Measurements from ENCODE around the gene HSPD1. TPM values are rescaled to one million over a fixed set of nuclear protein-coding genes. Genes with fewer than 3 reads are reported as not detected.

Gene HSPD1
- total RNA-seq, 4 donors from 2014 or later = 101 to 226 (median 177) TPM

GRCh38 chr2:197504000-197504399, 4.4 kb upstream of the HSPD1 start:
- Histone ChIP-seq H3K27me3 (no peaks in the 10 kb centered on the region), H3K4me1 (peaks cover 0 to 24% (median 15%) of the 10 kb centered on the region in 3 donors), H3K36me3 (peaks cover 0 to 33% (median 0%) of the 10 kb centered on the region in 3 donors), H3K9me3 (no peaks in the 10 kb centered on the region), H3K4me3 (no peak overlapping the region), H3K27ac (no peak overlapping the region)
- DNase-seq = no peak
- WGBS, 2 donors = 95 to 100% methylated on average over 2 of the region's 2 CpGs
- intact Hi-C loops (cut with DNase I) = no loop called here
- TF ChIP-seq CTCF (IDR thresholded peaks at IDR 0.05) = no peak
- no peak for TF ChIP-seq POLR2A (IDR thresholded peaks at IDR 0.05)

GRCh38 chr2:197502685-197503084, 3.0 kb upstream of the HSPD1 start:
- intact Hi-C loops (cut with DNase I) = no loop called here
- WGBS, 2 donors = 56 to 61% methylated on average over 4 of the region's 4 CpGs
- H3K9me3 ChIP-seq = no peaks in the 10 kb centered on the region
- peak overlapping the region in 1 of 4 donors; percentile 100 for H3K27ac ChIP-seq
- DNase-seq = no peak
- no peaks in the 10 kb centered on the region for H3K27me3 ChIP-seq
- peaks cover 0 to 33% (median 0%) of the 10 kb centered on the region in 3 donors for H3K36me3 ChIP-seq
- H3K4me3 ChIP-seq = peak overlapping the region in 1 of 4 donors; percentile 83
- H3K4me1 ChIP-seq = peaks cover 0 to 37% (median 24%) of the 10 kb centered on the region in 3 donors
- TF ChIP-seq POLR2A (IDR thresholded peaks at IDR 0.05) (no peak), CTCF (IDR thresholded peaks at IDR 0.05) (no peak)

GRCh38 chr2:197502201-197502600, 2.6 kb upstream of the HSPD1 start:
- H3K27me3 ChIP-seq = no peaks in the 10 kb centered on the region
- peak overlapping the region in 2 of 4 donors; percentile 96 to 100 for H3K27ac ChIP-seq
- DNase-seq = no peak
- H3K36me3 ChIP-seq = peaks cover 0 to 37% (median 0%) of the 10 kb centered on the region in 3 donors
- intact Hi-C loops (cut with DNase I) = no loop called here
- peaks cover 0 to 42% (median 29%) of the 10 kb centered on the region in 3 donors for H3K4me1 ChIP-seq
- WGBS, 2 donors = 39 to 41% methylated on average over 4 of the region's 4 CpGs
- peak overlapping the region in 2 of 4 donors; percentile 83 to 86 for H3K4me3 ChIP-seq
- no peaks in the 10 kb centered on the region for H3K9me3 ChIP-seq
- TF ChIP-seq POLR2A (IDR thresholded peaks at IDR 0.05) (no peak), CTCF (IDR thresholded peaks at IDR 0.05) (no peak)

GRCh38 chr2:197500503-197501131, 977 bp upstream of the HSPD1 start:
- Histone ChIP-seq H3K9me3 (no peaks in the 10 kb centered on the region), H3K36me3 (peaks cover 0 to 53% (median 5%) of the 10 kb centered on the region in 3 donors), H3K27ac (peak overlapping the region; percentile 91 to 100 (median 98)), H3K27me3 (no peaks in the 10 kb centered on the region), H3K4me3 (peak overlapping the region; percentile 83 to 90 (median 86)), H3K4me1 (peaks cover 0 to 57% (median 41%) of the 10 kb centered on the region in 3 donors)
- TF ChIP-seq POLR2A (IDR thresholded peaks at IDR 0.05) (no peak), CTCF (IDR thresholded peaks at IDR 0.05) (no peak)
- no peak for DNase-seq
- intact Hi-C loops (cut with DNase I) = no loop called here
- WGBS, 2 donors = 1 to 2% methylated on average over 13 to 15 of the region's 30 CpGs

GRCh38 chr2:197498937-197499593, 575 bp downstream of the HSPD1 start:
- Histone ChIP-seq H3K9me3 (no peaks in the 10 kb centered on the region), H3K27me3 (no peaks in the 10 kb centered on the region), H3K36me3 (peaks cover 0 to 55% (median 10%) of the 10 kb centered on the region in 3 donors), H3K4me3 (peak overlapping the region; percentile 83 to 90 (median 86)), H3K27ac (peak overlapping the region; percentile 91 to 100 (median 98)), H3K4me1 (peaks cover 0 to 61% (median 44%) of the 10 kb centered on the region in 3 donors)
- WGBS, 2 donors = 0% methylated on average over 11 to 21 of the region's 46 CpGs
- TF ChIP-seq POLR2A (IDR thresholded peaks at IDR 0.05) = peak in 1 of 4 donors; percentile 25
- TF ChIP-seq CTCF (IDR thresholded peaks at IDR 0.05) = no peak
- DNase-seq = no peak
- intact Hi-C loops (cut with DNase I) = loop anchor here (5.0 kb wide), 1 partner anchor 47 kb away; the partner anchor contains the start of gene COQ10B
